IPS-18c (cell line): Measurements from ENCODE around the gene BLCAP.
A peak's percentile ranks its signal among the peaks of the same experiment; 100 is the strongest.

Experiments
- H3K4me3 ChIP-seq: 2 replicates; pipeline ENCODE4 v1.7.0; 2013; ENCODE audit warnings: low read depth, mild to moderate bottlenecking, low read length, moderate library complexity; ENCODE audit not compliant: insufficient read depth
- H3K9me3 ChIP-seq: one replicate; pipeline ENCODE4 v1.6.1; 2013; ENCODE audit warnings: mild to moderate bottlenecking, low read length, moderate library complexity; ENCODE audit not compliant: control insufficient read depth, insufficient read depth

The BLCAP gene

GRCh38 chr20:37523911-37524700, 3.6 kb downstream of the BLCAP start:
- H3K4me3 ChIP-seq, result no peak overlapping the region

DNA sequence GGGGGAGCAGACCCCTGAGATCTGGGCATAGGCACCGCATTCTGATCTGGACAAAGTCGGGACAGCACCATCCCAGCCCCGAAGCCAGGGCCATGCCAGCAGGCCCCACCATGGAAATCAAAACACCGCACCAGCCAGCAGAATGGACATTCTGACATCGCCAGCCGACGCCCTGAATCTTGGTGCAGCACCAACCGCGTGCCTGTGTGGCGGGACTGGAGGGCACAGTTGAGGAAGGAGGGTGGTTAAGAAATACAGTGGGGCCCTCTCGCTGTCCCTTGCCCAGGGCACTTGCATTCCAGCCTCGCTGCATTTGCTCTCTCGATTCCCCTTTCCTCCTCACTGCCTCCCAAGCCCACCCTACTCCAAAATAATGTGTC, 4.7 kb downstream of the BLCAP start:
- no peak overlapping the region for H3K4me3 ChIP-seq
- H3K9me3 ChIP-seq, result peaks cover 3% of the 10 kb centered on the region

More at GRCh38 chr20:37523911-37524700, 3.6 kb downstream of the BLCAP start:
- peaks cover 3% of the 10 kb centered on the region for H3K9me3 ChIP-seq

GRCh38 chr20:37522260-37523011, 5.2 kb downstream of the BLCAP start:
- H3K9me3 ChIP-seq, result peaks cover 3% of the 10 kb centered on the region
- no peak overlapping the region for H3K4me3 ChIP-seq

DNA sequence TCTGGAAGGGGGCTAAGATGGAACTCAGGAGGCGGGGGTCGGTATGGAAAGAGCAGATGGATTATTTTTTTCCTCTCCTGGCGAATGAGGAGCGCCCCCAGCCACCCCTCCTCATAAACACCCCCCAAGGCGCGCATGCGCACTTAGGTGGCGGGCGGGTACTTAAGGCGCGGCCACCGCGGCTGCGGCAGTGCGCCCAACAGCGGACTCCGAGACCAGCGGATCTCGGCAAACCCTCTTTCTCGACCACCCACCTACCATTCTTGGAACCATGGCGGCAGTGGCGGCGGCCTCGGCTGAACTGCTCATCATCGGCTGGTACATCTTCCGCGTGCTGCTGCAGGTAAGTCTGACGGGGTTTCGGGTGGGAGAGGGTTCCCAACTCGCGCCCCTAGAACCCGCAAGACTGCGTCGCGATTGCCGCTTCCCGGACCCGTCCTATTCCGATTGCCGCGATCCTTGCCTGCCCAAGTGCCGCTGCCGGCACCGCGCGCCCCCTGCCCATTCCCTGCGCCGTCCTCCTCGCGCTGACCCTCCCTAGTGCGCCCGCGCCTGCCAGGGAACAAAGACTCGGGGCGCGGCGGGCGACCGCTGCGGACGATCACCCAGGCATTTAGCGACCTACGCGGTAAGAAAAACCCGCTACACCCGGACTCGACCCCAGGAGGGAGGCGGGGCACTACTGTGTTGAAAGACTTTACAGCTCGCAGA, 6.5 kb downstream of the BLCAP start, which contains the start of gene NNAT:
TSS of gene NNAT (plus strand) at position 190 of the 711 bp plus-strand sequence. CDS start at position 272, 82 bp downstream.
- Histone ChIP-seq H3K9me3 (peaks cover 3% of the 10 kb centered on the region), H3K4me3 (peak within 1 kb of the TSS; percentile 53; the same call in 1 of the 2 replicates)

- no peak overlapping the region for H3K4me3 ChIP-seq
- peaks cover 3% of the 10 kb centered on the region for H3K9me3 ChIP-seq
Measured at GRCh38 chr20:37520419-37520955, 7.2 kb downstream of the BLCAP start.

DNA sequence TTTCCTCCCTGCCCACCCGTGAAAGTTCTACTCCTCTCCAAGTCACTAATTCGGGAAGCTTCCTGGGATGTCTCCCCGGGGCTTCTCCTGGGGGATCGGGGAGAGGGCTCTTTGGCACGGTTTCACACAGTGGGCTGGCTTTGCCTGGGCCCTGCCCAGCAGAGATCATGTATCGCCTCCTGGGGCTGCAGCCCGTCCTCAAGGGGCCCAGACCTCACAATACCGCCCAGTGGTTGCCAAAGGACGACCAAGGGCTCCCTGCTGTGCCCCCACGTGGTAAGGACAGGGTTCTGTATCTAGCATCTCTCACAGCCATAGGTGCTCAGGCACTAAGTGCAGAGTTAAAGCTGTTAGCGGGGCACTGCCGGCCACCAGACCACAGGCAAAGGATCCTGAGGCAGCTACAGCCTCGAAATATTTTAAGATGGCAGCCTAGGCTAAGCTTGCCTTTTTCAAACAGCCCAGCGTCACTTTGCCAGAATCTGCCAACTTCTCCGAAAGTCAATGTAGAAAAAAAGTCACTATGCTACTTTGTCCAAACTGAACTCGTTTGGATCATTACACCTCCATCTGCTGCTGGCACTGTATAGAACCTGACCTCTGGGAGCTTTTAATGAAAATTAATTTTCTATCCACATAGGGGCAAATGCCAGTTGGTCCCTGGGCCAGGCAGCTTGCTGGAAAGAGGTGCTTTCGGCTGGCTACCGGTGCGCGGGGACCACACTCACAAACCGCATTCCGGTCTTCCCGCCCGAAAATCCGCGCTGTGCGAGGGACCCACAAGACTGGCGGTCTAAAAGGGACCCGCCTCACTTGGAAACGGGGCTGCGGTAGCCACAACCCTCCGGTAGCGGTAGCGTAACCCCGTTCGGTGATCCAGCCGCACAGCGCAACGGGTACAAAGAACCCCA, 7.9 kb downstream of the BLCAP start:
- Histone ChIP-seq H3K9me3 (peaks cover 3% of the 10 kb centered on the region), H3K4me3 (no peak overlapping the region)

GRCh38 chr20:37518606-37519507, 8.8 kb downstream of the BLCAP start:
- H3K4me3 ChIP-seq, result no peak overlapping the region
- H3K9me3 ChIP-seq, result peaks cover 3% of the 10 kb centered on the region

GRCh38 chr20:37518059-37518458, 9.6 kb downstream of the BLCAP start:
- Histone ChIP-seq H3K4me3 (no peak overlapping the region), H3K9me3 (peaks cover 3% of the 10 kb centered on the region)

GRCh38 chr20:37516811-37517750, 10.6 kb downstream of the BLCAP start:
- H3K9me3 ChIP-seq, result peaks cover 3% of the 10 kb centered on the region
- H3K4me3 ChIP-seq, result no peak overlapping the region

GRCh38 chr20:37515876-37516275, 11.8 kb downstream of the BLCAP start:
- H3K4me3 ChIP-seq, result no peak overlapping the region
- no peaks in the 10 kb centered on the region for H3K9me3 ChIP-seq

- Histone ChIP-seq H3K9me3 (no peaks in the 10 kb centered on the region), H3K4me3 (no peak overlapping the region)
Measured at GRCh38 chr20:37513779-37514359, 13.8 kb downstream of the BLCAP start.

GRCh38 chr20:37511610-37512275, 15.9 kb downstream of the BLCAP start:
- H3K9me3 ChIP-seq, result no peaks in the 10 kb centered on the region
- no peak overlapping the region for H3K4me3 ChIP-seq

GRCh38 chr20:37510226-37510625, 17.4 kb downstream of the BLCAP start:
- Histone ChIP-seq H3K9me3 (no peaks in the 10 kb centered on the region), H3K4me3 (no peak overlapping the region)

- Histone ChIP-seq H3K9me3 (no peaks in the 10 kb centered on the region), H3K4me3 (no peak overlapping the region)
Measured at GRCh38 chr20:37506152-37506725, 21.4 kb downstream of the BLCAP start.
